Endothelial cell of umbilical vein (primary cell): ENCODE results near the gene ZNF330.

ENCODE experiments used
- GATA2 ChIP-seq: IDR thresholded peaks from 2 replicates; pipeline ENCODE4 v1.7.0; 2011; ENCODE audit warnings: low read depth, mild to moderate bottlenecking, moderate library complexity, mixed read lengths, low read length; ENCODE audit not compliant: insufficient read length, insufficient read depth
- POLR2A ChIP-seq: IDR thresholded peaks from 2 replicates; pipeline ENCODE4 v1.6.1; 2012; ENCODE audit warnings: low read depth, mild to moderate bottlenecking, control low read depth, low read length

GRCh38 chr4:141255016-141255415, 34.3 kb downstream of the ZNF330 start:
- no peak for TF ChIP-seq GATA2
- TF ChIP-seq POLR2A: no peak
